OCI-LY3 (cell line): ENCODE measurements around the gene VAT1L.

Experiments used
- H2AFZ ChIP-seq: fragments of 200-600, 300-600 bp; shearing (Covaris generic); 2 replicates; pipeline ENCODE4 v1.6.0; 2014; ENCODE audit warnings: antibody characterized with exemption, low read depth, low read length
- H3K27ac ChIP-seq: fragments of 200-600, 300-600 bp; sonication (generic); 2 replicates; pipeline ENCODE4 v1.5.1; 2014; ENCODE audit warnings: mild to moderate bottlenecking, low read length, moderate library complexity, mixed read lengths
- H3K27me3 ChIP-seq: fragments of 200-600, 300-600 bp; sonication (generic); 2 replicates; pipeline ENCODE4 v1.6.1; 2014; ENCODE audit warnings: low read depth, low read length, mixed read lengths
- H3K36me3 ChIP-seq: fragments of 200-600, 300-600 bp; sonication (generic); replicated peaks from 2 replicates; pipeline ENCODE3; 2014; ENCODE audit warnings: low read depth, low read length, mixed read lengths
- H3K4me1 ChIP-seq: fragments of 300-600, 200-600 bp; sonication (generic); 2 replicates; pipeline ENCODE4 v1.6.1; 2014; ENCODE audit warnings: low read length, mixed read lengths
- H3K4me2 ChIP-seq: fragments of 200-600, 300-600 bp; sonication (generic); 2 replicates; pipeline ENCODE4 v1.6.1; 2014; ENCODE audit warnings: low read length, mixed read lengths
- H3K4me3 ChIP-seq: fragments of 300-600, 200-600 bp; sonication (generic); 2 replicates; pipeline ENCODE4 v1.5.1; 2014; ENCODE audit warnings: antibody characterized with exemption, mild to moderate bottlenecking, low read length, moderate library complexity
- H3K79me2 ChIP-seq: fragments of 300-600, 200-600 bp; shearing (Covaris generic); 2 replicates; pipeline ENCODE4 v1.6.1; 2014; ENCODE audit warnings: mild to moderate bottlenecking, low read length, mixed read lengths
- H3K9ac ChIP-seq: fragments of 300-600, 200-600 bp; shearing (Covaris generic); 2 replicates; pipeline ENCODE4 v1.6.0; 2014; ENCODE audit warnings: mild to moderate bottlenecking, low read length, moderate library complexity
- H3K9me3 ChIP-seq: fragments of 200-600, 300-600 bp; shearing (Covaris generic); 2 replicates; pipeline ENCODE4 v1.6.1; 2014; ENCODE audit warnings: low read length, mixed read lengths; ENCODE audit not compliant: insufficient read depth
- H4K20me1 ChIP-seq: fragments of 200-600, 300-600 bp; sonication (generic); 2 replicates; pipeline ENCODE4 v1.6.1; 2016; ENCODE audit warnings: low read length, mixed read lengths; ENCODE audit not compliant: insufficient read depth
- CTCF ChIP-seq: fragments of 200-600, 300-600 bp; sonication (generic); IDR thresholded peaks from 2 replicates; pipeline ENCODE4 v1.5.1; 2014; ENCODE audit warnings: antibody characterized with exemption, low read length, low read depth
- EZH2phosphoT487 ChIP-seq: fragments of 200-600 bp; shearing (Covaris generic); IDR thresholded peaks from 2 replicates; pipeline ENCODE4 v1.6.1; 2018; ENCODE audit warnings: antibody characterized with exemption, mixed run types, low read depth

VAT1L gene

GRCh38 chr16:77782694-77783093 lies 5.7 kb upstream of the VAT1L start:
- H3K4me3 ChIP-seq: no peak overlapping the region
- H3K36me3 ChIP-seq: no peaks in the 10 kb centered on the region
- H3K79me2 ChIP-seq: no peaks in the 10 kb centered on the region
- no peak overlapping the region for H3K9ac ChIP-seq
- no peaks in the 10 kb centered on the region for H3K9me3 ChIP-seq
- TF ChIP-seq EZH2phosphoT487 (no peak), CTCF (peak; percentile 52)
- no peaks in the 10 kb centered on the region for H3K4me1 ChIP-seq
- H3K27me3 ChIP-seq: peaks cover 12% of the 10 kb centered on the region; the same call in 1 of the 2 replicates
- H3K27ac ChIP-seq: no peak overlapping the region
- peak overlapping the region; percentile 22; the same call in 1 of the 2 replicates for H3K4me2 ChIP-seq
- H4K20me1 ChIP-seq: no peaks in the 10 kb centered on the region
- peak overlapping the region; percentile 45; the same call in 1 of the 2 replicates for H2AFZ ChIP-seq

GRCh38 chr16:77784441-77785372 lies 3.7 kb upstream of the VAT1L start:
- peaks cover 12% of the 10 kb centered on the region; the same call in 1 of the 2 replicates for H3K27me3 ChIP-seq
- H4K20me1 ChIP-seq: no peaks in the 10 kb centered on the region
- TF ChIP-seq CTCF (peak; percentile 25; the same call in 1 of the 2 replicates), EZH2phosphoT487 (no peak)
- H2AFZ ChIP-seq: no peak overlapping the region
- no peaks in the 10 kb centered on the region for H3K9me3 ChIP-seq
- H3K4me3 ChIP-seq: no peak overlapping the region
- H3K4me1 ChIP-seq: no peaks in the 10 kb centered on the region
- H3K27ac ChIP-seq: no peak overlapping the region
- no peak overlapping the region for H3K4me2 ChIP-seq
- no peaks in the 10 kb centered on the region for H3K79me2 ChIP-seq
- H3K36me3 ChIP-seq: no peaks in the 10 kb centered on the region
- H3K9ac ChIP-seq: no peak overlapping the region

GRCh38 chr16:77785373-77785764 lies 3.0 kb upstream of the VAT1L start:
- H3K4me1 ChIP-seq: no peaks in the 10 kb centered on the region
- TF ChIP-seq CTCF (no peak), EZH2phosphoT487 (no peak)
- no peak overlapping the region for H3K27ac ChIP-seq
- no peaks in the 10 kb centered on the region for H3K36me3 ChIP-seq
- no peaks in the 10 kb centered on the region for H3K79me2 ChIP-seq
- H3K27me3 ChIP-seq: peaks cover 12% of the 10 kb centered on the region; the same call in 1 of the 2 replicates
- no peak overlapping the region for H3K4me2 ChIP-seq
- H3K4me3 ChIP-seq: no peak overlapping the region
- H4K20me1 ChIP-seq: no peaks in the 10 kb centered on the region
- no peak overlapping the region for H3K9ac ChIP-seq
- H2AFZ ChIP-seq: no peak overlapping the region
- no peaks in the 10 kb centered on the region for H3K9me3 ChIP-seq

GRCh38 chr16:77786186-77786847 lies 2.0 kb upstream of the VAT1L start:
- no peak overlapping the region for H3K9ac ChIP-seq
- TF ChIP-seq EZH2phosphoT487 (no peak), CTCF (no peak)
- no peak overlapping the region for H3K27ac ChIP-seq
- no peaks in the 10 kb centered on the region for H3K79me2 ChIP-seq
- no peaks in the 10 kb centered on the region for H3K9me3 ChIP-seq
- no peaks in the 10 kb centered on the region for H3K4me1 ChIP-seq
- no peaks in the 10 kb centered on the region for H3K36me3 ChIP-seq
- no peak overlapping the region for H2AFZ ChIP-seq
- H3K4me3 ChIP-seq: no peak overlapping the region
- H3K27me3 ChIP-seq: peaks cover 12% of the 10 kb centered on the region; the same call in 1 of the 2 replicates
- no peak overlapping the region for H3K4me2 ChIP-seq
- no peaks in the 10 kb centered on the region for H4K20me1 ChIP-seq
